GM18861 (cell line): ENCODE data around the gene GRID2.
A peak's percentile ranks its signal among the peaks of the same experiment; 100 is the strongest.
"Not testable (repeated sequence)": the region's sequence is repeated elsewhere in the genome, so short reads cannot be mapped to it uniquely, and the experiment has no call there.

ENCODE experiments used
- ATAC-seq: cut with Tn5 transposase; IDR thresholded peaks from one replicate; pipeline ENCODE4 v1.9.1; 2021; ENCODE audit not compliant: unreplicated experiment

GRID2 gene

DNA sequence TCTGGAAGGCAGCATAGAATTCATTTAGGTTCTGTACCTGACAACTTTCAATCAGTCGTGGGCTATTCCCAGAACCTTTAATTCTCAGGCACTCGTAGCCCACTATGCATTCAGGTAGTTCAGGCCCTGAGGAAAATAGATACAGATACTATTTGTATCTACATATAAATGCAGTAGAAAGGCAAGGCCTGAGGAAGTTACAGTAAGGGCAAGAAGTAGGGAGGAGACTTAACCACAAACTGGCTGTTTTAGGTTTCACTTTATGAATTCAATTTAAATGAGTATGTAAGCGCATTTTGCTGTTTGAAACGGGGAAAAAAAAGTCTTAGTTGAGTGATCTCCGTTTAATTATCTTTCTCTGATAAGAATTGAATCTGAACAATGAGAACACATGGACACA, 995.4 kb downstream of the GRID2 start:
- ATAC-seq, result peak; percentile 61

GRCh38 chr4:93300780-93301555, 997.2 kb downstream of the GRID2 start:
- ATAC-seq, result not testable (repeated sequence)

DNA sequence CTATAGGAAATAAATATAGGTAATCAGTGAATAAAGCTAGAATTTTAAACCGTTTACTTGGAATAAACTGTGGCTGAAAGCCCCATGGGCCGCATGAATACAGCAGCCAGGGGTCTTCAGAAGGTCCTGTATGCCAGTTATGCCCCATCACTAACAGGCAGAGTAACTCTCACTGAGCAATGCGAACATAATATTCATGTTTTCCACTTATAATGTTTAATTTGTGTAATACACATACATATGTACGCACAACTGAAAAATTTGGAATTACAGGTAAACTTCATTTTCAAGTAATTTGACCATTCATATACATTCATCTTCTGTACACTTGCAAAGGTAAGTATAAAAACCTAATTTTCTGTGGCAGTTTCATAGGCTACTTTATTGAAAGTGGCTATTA, 998.5 kb downstream of the GRID2 start:
- no peak for ATAC-seq

GRCh38 chr4:93303440-93303839, 999.7 kb downstream of the GRID2 start:
- no peak for ATAC-seq

DNA sequence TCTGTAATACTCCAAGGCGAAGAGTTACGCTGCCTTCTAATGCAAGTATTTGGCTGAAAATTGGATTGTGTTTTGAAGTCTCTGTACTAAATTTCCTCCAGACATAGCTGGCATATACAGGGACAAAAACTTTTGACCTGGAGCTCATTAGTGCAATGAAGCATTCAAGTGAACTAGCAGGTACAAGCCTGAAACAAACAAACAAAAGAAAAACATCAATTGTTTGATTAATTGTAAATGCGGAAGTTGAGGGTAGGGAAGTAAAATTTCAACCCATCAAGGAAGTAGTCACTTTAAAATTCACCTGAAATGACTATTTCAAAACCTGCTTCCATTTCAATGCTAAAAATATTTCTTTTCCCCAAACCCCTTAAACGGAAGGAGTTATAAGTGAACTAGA, 1008.5 kb downstream of the GRID2 start:
- ATAC-seq, result no peak

DNA sequence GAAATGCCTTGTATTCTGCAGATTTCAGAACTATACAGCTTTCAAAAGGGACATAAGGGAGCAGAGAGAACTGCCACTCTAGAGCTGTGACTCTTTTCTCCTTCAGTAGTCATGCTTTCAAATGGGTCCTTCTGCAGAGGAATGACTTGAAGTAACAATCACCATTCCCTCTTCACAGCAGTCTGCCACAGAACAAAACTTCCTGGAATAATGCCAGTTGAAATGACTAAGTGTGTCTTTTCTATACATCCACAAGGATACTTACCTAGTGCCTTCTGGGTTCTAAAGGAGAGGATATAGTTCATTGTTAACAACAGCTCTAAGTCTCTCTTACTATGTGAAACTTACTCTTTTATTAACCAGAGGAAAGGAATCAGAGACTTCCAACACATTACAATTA, 1009.4 kb downstream of the GRID2 start:
- ATAC-seq, result no peak

GRCh38 chr4:93317057-93317456, 1013.3 kb downstream of the GRID2 start:
- ATAC-seq, result no peak

DNA sequence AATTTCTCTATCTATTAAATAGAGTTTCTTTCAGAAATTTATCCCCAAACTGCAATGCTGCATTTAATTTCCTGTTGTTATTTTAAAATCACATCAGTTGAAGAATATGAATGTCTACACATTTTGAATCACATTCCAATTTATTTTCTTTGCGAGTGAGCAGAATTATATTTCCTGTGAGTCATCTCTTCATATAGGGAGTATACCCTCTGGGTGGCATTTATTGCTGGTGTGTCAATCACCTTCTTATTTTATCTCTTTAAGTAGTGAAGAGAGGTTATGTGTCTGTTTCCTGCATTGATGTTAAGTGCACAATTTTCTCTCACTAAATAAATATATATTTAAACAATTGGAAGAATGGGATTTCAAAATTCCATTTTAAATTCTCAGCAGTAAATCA, 1013.8 kb downstream of the GRID2 start:
- no peak for ATAC-seq

DNA sequence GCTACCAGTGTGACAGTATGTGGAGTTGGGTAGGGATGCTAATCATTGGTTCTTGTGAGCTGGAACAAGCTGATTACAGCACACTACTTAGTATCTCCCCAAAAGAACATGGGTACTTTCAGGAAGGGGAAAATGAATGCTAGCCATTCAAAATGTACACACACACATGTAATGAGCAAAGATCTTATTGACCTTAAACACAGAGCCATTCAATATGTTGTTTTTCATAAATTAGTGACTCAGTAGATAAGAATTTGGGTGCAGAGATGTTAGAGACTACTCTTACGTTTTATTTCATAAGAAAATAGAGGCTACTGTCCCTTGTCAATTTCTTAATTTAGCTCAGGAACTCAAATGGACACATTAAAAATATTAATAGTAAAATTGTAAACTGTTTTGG, 1015.3 kb downstream of the GRID2 start:
- ATAC-seq, result no peak

GRCh38 chr4:93320356-93320755, 1016.6 kb downstream of the GRID2 start:
- no peak for ATAC-seq

- no peak for ATAC-seq
Measured at GRCh38 chr4:93327346-93327745, 1023.6 kb downstream of the GRID2 start.

DNA sequence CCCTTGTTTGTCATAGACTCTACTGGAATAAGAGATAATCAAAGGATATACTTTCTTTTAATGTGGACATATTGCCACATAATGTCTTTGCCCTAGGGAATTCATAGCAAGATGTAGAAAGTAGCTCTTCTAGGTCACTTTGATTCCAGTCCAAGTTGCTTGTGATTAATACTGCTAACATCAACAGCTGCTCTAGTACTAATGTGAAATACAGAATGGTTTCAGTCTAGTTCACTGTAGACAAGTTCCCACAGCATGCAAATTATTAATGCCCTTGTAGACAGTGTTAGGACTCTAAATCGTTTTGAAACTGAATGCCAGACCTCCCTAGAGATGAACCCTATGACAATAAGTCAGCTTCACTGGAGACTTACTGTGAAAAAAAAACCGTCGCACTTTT, 1030.2 kb downstream of the GRID2 start:
- peak; percentile 97 for ATAC-seq

DNA sequence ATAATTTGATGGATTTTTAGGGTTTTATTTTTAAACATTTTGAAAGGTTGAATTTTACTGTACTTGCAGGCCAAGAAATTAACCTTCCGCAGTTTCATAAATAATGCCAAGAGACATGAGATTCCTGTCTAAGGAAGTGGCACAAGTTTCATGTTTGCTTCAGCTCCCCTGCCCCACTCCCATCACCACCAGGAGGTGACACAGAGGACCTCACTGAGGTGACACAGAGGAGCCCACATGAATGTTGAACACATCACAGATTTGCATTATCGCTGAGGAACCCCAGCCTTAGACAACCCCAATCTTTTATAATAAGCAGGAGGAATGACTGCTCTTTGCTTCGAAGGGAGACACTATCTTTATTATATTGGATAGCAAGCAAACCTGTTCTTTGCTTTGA, 1033.4 kb downstream of the GRID2 start:
- ATAC-seq, result no peak

GRCh38 chr4:93342738-93343137, 1039.0 kb downstream of the GRID2 start:
- ATAC-seq, result no peak

DNA sequence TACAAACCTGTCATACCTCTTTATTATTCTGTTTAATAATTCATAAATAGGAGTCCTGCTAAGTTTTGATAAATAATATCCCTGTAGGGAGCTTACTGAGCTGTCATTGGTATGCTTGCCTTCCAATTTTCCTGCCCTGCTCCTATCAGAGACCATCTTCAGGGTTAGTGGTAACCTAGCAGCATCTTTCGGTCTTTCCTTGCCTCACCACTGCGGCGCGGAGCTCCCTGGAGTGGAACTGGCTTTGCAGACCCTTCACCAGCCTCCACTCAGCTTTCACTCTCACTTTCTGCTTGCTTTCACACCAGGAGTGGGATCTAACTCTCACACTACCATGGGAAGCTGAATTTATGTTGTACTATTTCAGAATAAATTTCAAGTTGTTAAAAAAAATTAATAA, 1043.1 kb downstream of the GRID2 start:
- no peak for ATAC-seq

DNA sequence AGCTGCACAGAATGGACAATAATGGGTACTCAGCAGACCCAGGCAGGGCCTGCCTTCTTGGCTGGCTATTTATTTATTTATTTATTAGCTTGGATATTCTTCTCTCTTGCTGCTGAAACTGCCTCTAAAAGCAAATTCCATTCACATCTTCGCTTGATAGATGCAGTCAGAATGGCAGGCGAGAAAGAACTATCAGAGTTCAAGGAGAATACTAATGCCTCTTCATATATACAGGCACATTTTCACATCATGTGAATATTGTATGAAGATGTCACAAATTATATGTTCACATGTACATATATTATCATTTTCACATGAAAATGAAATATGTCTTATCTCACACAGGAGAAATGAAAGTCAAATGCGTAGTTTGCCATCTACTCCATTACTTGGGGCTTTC, 1045.1 kb downstream of the GRID2 start:
- ATAC-seq, result no peak

DNA sequence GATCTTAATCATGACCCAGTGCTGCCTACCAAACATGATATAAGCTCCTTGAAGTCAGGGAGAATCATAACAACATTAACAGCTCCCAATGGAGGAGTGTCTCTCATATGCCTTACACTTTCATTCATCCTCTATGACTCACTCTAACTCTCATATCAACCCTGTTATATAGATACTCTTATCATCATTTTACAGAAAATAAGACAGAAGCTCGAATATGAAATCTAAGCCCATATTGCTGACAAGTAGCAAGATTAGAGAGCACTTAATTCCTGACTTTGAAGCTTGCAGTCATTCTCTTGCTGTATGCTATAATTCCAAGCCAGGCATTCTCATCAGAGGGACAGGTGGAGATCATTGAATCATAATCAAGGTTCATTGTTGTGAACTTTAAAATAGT, 1048.1 kb downstream of the GRID2 start:
- no peak for ATAC-seq

DNA sequence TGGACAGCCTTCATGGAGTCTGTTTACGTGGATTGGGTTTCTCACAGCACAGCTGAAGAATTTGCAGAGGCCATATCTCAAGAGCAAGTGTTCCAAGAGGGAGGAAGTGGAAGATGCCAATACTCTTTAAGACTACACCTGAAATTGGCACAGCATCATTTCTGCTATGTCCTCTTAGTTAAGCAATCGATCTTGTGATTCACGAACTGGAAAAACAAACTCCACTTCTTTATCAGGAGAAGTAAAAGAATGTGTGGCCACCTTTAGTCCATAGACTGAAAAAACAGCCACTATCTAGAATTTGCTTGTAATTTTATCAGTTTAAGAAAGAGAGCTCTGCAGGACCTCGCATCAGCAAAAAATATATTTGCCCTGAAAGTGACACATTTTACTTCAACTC, 1051.6 kb downstream of the GRID2 start:
- no peak for ATAC-seq

- no peak for ATAC-seq
Measured at GRCh38 chr4:93359586-93359985, 1055.8 kb downstream of the GRID2 start.

DNA sequence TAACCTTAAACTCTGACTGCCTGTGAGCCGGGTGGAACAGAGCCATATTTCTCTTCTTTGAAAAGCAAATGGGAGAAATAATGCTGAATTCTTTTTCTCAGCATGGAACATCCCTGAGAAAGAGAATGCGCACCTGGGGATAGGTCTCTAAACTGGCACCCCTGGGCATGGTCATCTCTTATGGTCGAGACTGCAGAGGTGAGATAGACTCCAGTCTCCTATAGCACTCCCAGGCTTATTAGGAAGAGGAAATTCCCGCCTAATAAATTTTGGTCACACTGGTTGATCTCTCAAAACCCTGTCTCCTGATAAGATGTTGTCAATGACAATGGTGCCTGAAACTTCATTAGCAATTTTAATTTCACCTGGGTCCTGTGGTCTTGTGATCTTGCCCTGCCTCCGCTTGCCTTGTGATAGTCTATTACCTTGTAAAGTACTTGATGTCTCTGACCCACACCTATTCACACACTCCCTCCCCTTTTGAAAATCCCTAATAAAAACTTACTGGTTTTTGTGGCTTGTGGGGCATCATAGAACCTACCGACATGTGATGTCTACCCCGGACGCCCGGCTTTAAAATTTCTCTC, 1062.5 kb downstream of the GRID2 start:
- ATAC-seq, result not testable (repeated sequence)

DNA sequence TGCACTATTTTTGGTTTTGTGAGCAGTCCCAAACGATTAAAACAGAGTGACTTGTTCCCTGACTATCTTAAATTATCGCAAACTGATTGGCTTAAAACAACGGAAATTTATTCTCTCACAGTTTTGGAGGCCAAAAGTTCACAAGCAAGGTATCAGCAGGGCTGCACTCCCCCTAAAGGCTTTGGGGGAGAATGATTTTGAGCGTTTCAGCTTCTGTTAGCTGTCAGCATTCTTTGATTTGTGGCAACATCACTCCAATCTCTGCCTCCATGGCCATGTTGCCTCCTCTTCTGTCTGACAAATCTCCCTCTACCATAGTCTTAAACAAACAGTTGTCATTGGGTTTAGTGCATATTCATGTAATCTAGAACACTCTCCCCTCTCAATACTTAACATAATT, 1065.2 kb downstream of the GRID2 start:
- no peak for ATAC-seq

GRCh38 chr4:93370256-93370655, 1066.5 kb downstream of the GRID2 start:
- no peak for ATAC-seq
